ENCODE measurements around the gene CAMK2G.

CAMK2G gene

GRCh38 chr10:73781548-73781878 is 92.8 kb downstream of the CAMK2G start:
- Histone ChIP-seq H3K36me3 (ENCODE audit: control insufficient read depth, insufficient read depth, low read length) (no peaks in the 10 kb centered on the region; the same call in 1 of the 2 replicates), H3K27me3 (ENCODE audit: control insufficient read depth, insufficient read depth, low read length) (no peaks in the 10 kb centered on the region), H3K4me1 (ENCODE audit: control insufficient read depth, insufficient read depth, low read length) (peaks cover under 1% of the 10 kb centered on the region; the same call in 1 of the 2 replicates), H3K9me3 (ENCODE audit: control insufficient read depth, insufficient read depth, low read length) (no peaks in the 10 kb centered on the region), H3K27ac (ENCODE audit: low read length) (no peak overlapping the region), H3K4me3 (ENCODE audit: low read length) (peak overlapping the region; percentile 96; the same call in 1 of the 2 replicates)
- WGBS (ENCODE audit: insufficient coverage, insufficient read length), result no CpG with 5 or more reads among the region's 14 CpGs
- DNase-seq (ENCODE audit: low read depth, low spot score), result no peak

DNA sequence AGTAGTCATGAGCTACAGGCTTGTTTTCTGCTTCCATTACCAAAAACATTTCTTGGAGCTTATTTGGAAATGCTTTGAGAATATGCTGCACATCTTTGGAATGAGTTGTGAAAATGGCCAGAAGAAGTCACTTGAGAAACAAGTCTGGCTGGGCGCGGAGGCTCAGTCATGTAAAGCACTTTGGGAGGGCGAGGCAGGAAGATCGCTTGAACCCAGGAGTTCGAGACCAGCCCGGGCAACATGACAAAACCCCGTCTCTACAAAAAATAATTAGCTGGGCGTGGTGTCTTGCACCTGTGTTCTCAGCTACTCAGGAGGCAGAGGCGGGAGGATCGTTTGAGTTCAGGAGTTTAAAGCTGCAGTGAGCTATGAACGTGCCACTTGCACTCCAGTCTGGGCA is 93.4 kb downstream of the CAMK2G start:
- WGBS (ENCODE audit: insufficient coverage, insufficient read length), result no CpG with 5 or more reads among the region's 11 CpGs
- no peaks in the 10 kb centered on the region for H3K4me1 ChIP-seq (ENCODE audit: control insufficient read depth, insufficient read depth, low read length)
- peak overlapping the region; percentile 96; the same call in 1 of the 2 replicates for H3K4me3 ChIP-seq (ENCODE audit: low read length)
- no peaks in the 10 kb centered on the region; the same call in 1 of the 2 replicates for H3K36me3 ChIP-seq (ENCODE audit: control insufficient read depth, insufficient read depth, low read length)
- DNase-seq (ENCODE audit: low read depth, low spot score), result no peak
- no peaks in the 10 kb centered on the region for H3K9me3 ChIP-seq (ENCODE audit: control insufficient read depth, insufficient read depth, low read length)
- no peaks in the 10 kb centered on the region for H3K27me3 ChIP-seq (ENCODE audit: control insufficient read depth, insufficient read depth, low read length)
- no peak overlapping the region for H3K27ac ChIP-seq (ENCODE audit: low read length)

DNA sequence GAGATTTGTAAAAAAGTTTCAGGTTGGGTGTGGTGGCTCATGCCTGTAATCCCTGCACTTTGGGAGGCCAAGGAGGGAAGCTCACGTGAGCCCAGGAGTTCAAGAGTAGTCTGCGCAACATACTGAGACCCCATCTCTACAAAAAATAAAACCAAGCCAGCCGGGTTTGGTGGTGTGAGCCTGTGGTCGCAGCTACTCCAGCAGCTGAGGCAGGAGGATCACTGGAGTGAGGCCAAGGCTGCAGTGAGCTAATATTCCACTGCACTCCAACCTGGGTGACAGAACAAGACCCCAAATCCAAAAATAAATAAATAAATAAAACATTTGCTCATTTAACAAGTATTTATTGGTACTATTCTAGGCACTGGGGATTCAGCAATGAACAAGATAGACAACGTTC is 94.1 kb downstream of the CAMK2G start:
- Histone ChIP-seq H3K9me3 (ENCODE audit: control insufficient read depth, insufficient read depth, low read length) (no peaks in the 10 kb centered on the region), H3K4me1 (ENCODE audit: control insufficient read depth, insufficient read depth, low read length) (no peaks in the 10 kb centered on the region), H3K36me3 (ENCODE audit: control insufficient read depth, insufficient read depth, low read length) (no peaks in the 10 kb centered on the region; the same call in 1 of the 2 replicates), H3K4me3 (ENCODE audit: low read length) (no peak overlapping the region), H3K27ac (ENCODE audit: low read length) (no peak overlapping the region), H3K27me3 (ENCODE audit: control insufficient read depth, insufficient read depth, low read length) (no peaks in the 10 kb centered on the region)
- DNase-seq (ENCODE audit: low read depth, low spot score), result no peak
- WGBS (ENCODE audit: insufficient coverage, insufficient read length), result no CpG with 5 or more reads among the region's 5 CpGs

- Histone ChIP-seq H3K27ac (ENCODE audit: low read length) (no peak overlapping the region), H3K36me3 (ENCODE audit: control insufficient read depth, insufficient read depth, low read length) (peaks cover under 1% of the 10 kb centered on the region; the same call in 1 of the 2 replicates), H3K4me3 (ENCODE audit: low read length) (no peak overlapping the region), H3K9me3 (ENCODE audit: control insufficient read depth, insufficient read depth, low read length) (no peaks in the 10 kb centered on the region), H3K4me1 (ENCODE audit: control insufficient read depth, insufficient read depth, low read length) (no peaks in the 10 kb centered on the region), H3K27me3 (ENCODE audit: control insufficient read depth, insufficient read depth, low read length) (no peaks in the 10 kb centered on the region)
- no CpG with 5 or more reads among the region's 3 CpGs for WGBS (ENCODE audit: insufficient coverage, insufficient read length)
- no peak for DNase-seq (ENCODE audit: low read depth, low spot score)
Measured at GRCh38 chr10:73779539-73780197, 94.7 kb downstream of the CAMK2G start.

DNA sequence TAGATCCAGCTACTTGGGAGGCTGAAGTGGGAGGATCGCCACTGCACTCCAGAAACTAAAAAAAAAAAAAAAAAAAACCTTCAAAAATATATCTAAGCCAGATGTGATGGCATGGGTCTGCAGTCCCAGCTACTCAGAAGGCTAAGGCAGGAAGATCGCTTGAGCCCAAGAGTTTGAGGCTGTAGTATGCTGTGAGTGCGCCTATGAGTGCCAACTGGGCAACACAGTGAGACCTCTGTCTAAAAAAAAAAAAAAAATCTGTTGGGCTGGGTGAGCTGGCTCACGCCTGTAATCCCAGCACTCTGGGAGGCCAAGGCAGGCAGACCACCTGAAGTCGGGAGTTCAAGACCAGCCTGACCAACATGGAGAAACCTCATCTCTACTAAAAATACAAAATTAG is 95.3 kb downstream of the CAMK2G start:
- H3K4me3 ChIP-seq (ENCODE audit: low read length), result no peak overlapping the region
- peaks cover 3% of the 10 kb centered on the region; the same call in 1 of the 2 replicates for H3K36me3 ChIP-seq (ENCODE audit: control insufficient read depth, insufficient read depth, low read length)
- no peaks in the 10 kb centered on the region for H3K27me3 ChIP-seq (ENCODE audit: control insufficient read depth, insufficient read depth, low read length)
- no peaks in the 10 kb centered on the region for H3K9me3 ChIP-seq (ENCODE audit: control insufficient read depth, insufficient read depth, low read length)
- H3K4me1 ChIP-seq (ENCODE audit: control insufficient read depth, insufficient read depth, low read length), result no peaks in the 10 kb centered on the region
- no peak overlapping the region for H3K27ac ChIP-seq (ENCODE audit: low read length)
- DNase-seq (ENCODE audit: low read depth, low spot score), result no peak
- WGBS (ENCODE audit: insufficient coverage, insufficient read length), result no CpG with 5 or more reads among the region's 5 CpGs

DNA sequence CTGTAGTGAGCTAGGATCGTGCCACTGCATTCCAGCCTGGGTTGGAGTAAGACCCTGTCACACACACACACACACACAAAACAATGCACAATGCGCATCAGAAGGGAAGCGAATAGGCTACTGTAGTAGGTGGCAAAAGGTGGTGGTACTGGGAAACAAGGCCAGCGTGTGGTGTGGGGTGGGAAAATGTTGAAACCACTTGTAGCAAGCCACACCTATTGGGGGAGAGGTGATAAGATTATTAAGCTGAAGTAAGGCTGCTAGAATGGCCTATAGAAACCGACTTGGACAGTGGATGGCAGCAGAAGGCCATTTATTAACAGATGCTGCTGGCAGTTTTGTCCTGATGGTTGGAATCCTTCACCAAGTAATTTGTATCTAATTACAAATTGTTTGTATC is 99.7 kb downstream of the CAMK2G start:
- no peaks in the 10 kb centered on the region for H3K9me3 ChIP-seq (ENCODE audit: control insufficient read depth, insufficient read depth, low read length)
- H3K4me1 ChIP-seq (ENCODE audit: control insufficient read depth, insufficient read depth, low read length), result no peaks in the 10 kb centered on the region
- H3K4me3 ChIP-seq (ENCODE audit: low read length), result no peak overlapping the region
- no peak for DNase-seq (ENCODE audit: low read depth, low spot score)
- no peak overlapping the region for H3K27ac ChIP-seq (ENCODE audit: low read length)
- no CpG with 5 or more reads among the region's 5 CpGs for WGBS (ENCODE audit: insufficient coverage, insufficient read length)
- no peaks in the 10 kb centered on the region for H3K27me3 ChIP-seq (ENCODE audit: control insufficient read depth, insufficient read depth, low read length)
- H3K36me3 ChIP-seq (ENCODE audit: control insufficient read depth, insufficient read depth, low read length), result peaks cover 11% of the 10 kb centered on the region; the same call in 1 of the 2 replicates

DNA sequence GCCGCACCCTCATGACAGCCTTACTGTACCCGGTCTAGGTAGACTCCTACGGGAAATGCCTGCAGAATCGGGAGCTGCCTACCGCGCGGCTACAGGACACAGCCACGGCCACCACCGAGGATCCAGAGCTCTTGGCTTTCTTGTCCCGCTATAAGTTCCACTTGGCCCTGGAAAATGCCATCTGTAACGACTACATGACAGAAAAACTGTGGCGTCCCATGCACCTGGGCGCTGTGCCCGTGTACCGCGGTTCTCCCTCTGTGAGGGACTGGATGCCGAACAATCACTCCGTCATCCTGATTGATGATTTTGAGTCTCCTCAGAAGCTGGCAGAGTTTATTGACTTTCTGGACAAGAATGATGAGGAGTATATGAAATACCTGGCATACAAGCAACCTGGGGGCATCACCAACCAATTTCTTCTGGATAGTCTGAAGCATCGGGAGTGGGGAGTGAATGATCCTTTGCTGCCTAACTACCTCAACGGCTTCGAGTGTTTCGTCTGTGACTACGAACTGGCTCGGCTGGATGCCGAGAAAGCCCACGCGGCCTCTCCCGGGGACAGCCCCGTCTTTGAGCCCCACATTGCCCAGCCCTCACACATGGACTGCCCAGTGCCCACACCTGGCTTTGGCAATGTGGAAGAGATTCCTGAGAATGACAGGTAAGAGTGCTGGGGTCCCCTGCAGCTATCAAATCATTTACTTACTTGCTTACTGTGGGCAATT is 101.0 kb downstream of the CAMK2G start:
- no peak for DNase-seq (ENCODE audit: low read depth, low spot score)
- Histone ChIP-seq H3K27me3 (ENCODE audit: control insufficient read depth, insufficient read depth, low read length) (no peaks in the 10 kb centered on the region), H3K4me3 (ENCODE audit: low read length) (peak overlapping the region; percentile 81; the same call in 1 of the 2 replicates), H3K27ac (ENCODE audit: low read length) (no peak overlapping the region), H3K36me3 (ENCODE audit: control insufficient read depth, insufficient read depth, low read length) (peaks cover 14% of the 10 kb centered on the region; the same call in 1 of the 2 replicates), H3K9me3 (ENCODE audit: control insufficient read depth, insufficient read depth, low read length) (no peaks in the 10 kb centered on the region), H3K4me1 (ENCODE audit: control insufficient read depth, insufficient read depth, low read length) (no peaks in the 10 kb centered on the region)
- WGBS (ENCODE audit: insufficient coverage, insufficient read length), result no CpG with 5 or more reads among the region's 29 CpGs

GRCh38 chr10:73772281-73773151 is 101.8 kb downstream of the CAMK2G start:
- DNase-seq (ENCODE audit: low read depth, low spot score), result peak; percentile 55
- no CpG with 5 or more reads among the region's 101 CpGs for WGBS (ENCODE audit: insufficient coverage, insufficient read length)
- no peaks in the 10 kb centered on the region for H3K27me3 ChIP-seq (ENCODE audit: control insufficient read depth, insufficient read depth, low read length)
- no peaks in the 10 kb centered on the region for H3K9me3 ChIP-seq (ENCODE audit: control insufficient read depth, insufficient read depth, low read length)
- H3K36me3 ChIP-seq (ENCODE audit: control insufficient read depth, insufficient read depth, low read length), result peaks cover 14% of the 10 kb centered on the region; the same call in 1 of the 2 replicates
- no peaks in the 10 kb centered on the region for H3K4me1 ChIP-seq (ENCODE audit: control insufficient read depth, insufficient read depth, low read length)
- no peak overlapping the region for H3K27ac ChIP-seq (ENCODE audit: low read length)
- peak overlapping the region; percentile 81 for H3K4me3 ChIP-seq (ENCODE audit: low read length)

DNA sequence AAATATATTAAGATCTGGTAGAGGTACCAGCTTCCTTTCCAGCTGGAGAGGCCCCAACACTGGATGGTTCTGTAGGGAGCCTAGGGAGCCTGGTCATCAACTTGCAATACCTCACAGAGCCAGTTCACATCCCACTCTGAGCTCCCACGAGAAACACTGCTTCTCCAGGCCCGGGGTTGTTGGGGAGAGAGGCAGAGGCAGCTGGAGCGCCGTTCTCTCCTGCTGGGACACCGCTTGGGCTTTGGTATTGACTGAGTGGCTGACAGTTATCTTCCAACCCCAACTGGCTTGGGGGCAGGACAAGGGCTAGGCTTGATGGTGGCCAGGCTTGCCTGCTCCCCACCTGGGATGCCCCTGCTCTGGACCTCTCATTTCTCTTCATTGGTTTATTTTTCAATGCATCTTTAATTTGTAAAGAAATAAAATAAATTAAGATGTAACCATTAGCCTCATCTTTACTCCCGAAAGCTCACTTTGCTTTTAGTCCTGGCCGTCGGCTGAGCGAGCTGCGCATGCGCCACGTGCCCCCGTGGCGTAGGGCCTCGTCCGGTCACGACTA is 102.6 kb downstream of the CAMK2G start:
- Histone ChIP-seq H3K9me3 (ENCODE audit: control insufficient read depth, insufficient read depth, low read length) (no peaks in the 10 kb centered on the region), H3K27me3 (ENCODE audit: control insufficient read depth, insufficient read depth, low read length) (no peaks in the 10 kb centered on the region), H3K4me3 (ENCODE audit: low read length) (peak overlapping the region; percentile 81; the same call in 1 of the 2 replicates), H3K36me3 (ENCODE audit: control insufficient read depth, insufficient read depth, low read length) (peaks cover 14% of the 10 kb centered on the region; the same call in 1 of the 2 replicates), H3K4me1 (ENCODE audit: control insufficient read depth, insufficient read depth, low read length) (no peaks in the 10 kb centered on the region), H3K27ac (ENCODE audit: low read length) (no peak overlapping the region)
- no CpG with 5 or more reads among the region's 17 CpGs for WGBS (ENCODE audit: insufficient coverage, insufficient read length)
- peak; percentile 50 for DNase-seq (ENCODE audit: low read depth, low spot score)

- Histone ChIP-seq H3K27ac (ENCODE audit: low read length) (no peak overlapping the region), H3K4me3 (ENCODE audit: low read length) (no peak overlapping the region)
- no CpG with 5 or more reads among the region's 5 CpGs for WGBS (ENCODE audit: insufficient coverage, insufficient read length)
Measured at GRCh38 chr10:73769396-73769795, 105.0 kb downstream of the CAMK2G start.

More at GRCh38 chr10:73769396-73769795, 105.0 kb downstream of the CAMK2G start:
- no peak for DNase-seq (ENCODE audit: low read depth, low spot score)
- Histone ChIP-seq H3K9me3 (ENCODE audit: control insufficient read depth, insufficient read depth, low read length) (no peaks in the 10 kb centered on the region), H3K4me1 (ENCODE audit: control insufficient read depth, insufficient read depth, low read length) (no peaks in the 10 kb centered on the region), H3K36me3 (ENCODE audit: control insufficient read depth, insufficient read depth, low read length) (peaks cover 16% of the 10 kb centered on the region; the same call in 1 of the 2 replicates), H3K27me3 (ENCODE audit: control insufficient read depth, insufficient read depth, low read length) (no peaks in the 10 kb centered on the region)
